Kasumi-1 (cell line): ENCODE measurements around the gene HAGH.

Source experiments
- DNase-seq, 2 experiments: peaks; one replicate each; lab custom pipeline; 2025; lab: John Stamatoyannopoulos, UW

Gene HAGH

DNA sequence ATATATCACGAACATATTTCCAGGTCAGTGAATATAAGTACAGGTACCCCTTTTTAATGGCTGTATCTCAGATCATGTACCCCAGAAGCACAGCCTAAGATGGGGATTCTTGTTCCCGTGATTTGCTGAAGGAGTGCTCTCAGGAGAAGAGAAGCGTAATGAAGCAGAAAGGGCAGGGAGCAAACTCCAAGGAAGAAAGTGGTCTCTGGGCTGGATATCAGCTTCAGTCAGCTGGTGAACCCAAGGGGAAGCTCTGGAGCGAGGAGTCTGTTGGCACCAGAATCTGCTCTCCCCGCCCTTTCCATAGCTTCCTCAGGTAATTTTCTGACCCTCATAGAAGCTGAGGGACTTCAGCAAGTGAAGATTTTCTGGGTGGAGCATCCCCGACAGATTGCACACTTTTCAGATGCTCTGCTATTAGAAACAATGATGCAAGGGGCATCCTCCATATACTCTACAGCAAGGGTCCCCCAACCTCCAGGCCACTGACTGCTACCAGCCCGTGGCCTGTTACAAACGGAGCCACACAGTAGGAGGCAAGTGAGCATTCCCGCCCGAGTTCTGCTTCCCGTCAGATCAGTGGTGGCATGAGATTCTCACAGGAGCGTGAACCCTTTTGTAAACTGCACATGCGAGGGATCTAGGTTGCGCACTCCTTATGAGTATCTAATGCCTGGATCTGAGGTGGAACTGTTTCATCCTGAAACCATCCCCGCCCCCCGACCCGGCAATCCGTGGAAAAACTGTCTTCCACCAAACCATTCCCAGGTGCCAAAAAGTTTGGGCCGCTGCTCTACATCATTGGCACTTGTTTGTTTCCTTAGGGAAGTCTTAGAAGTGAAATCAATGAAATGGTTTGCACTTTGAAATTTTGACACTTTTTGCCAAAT is 4.8 kb upstream of the HAGH start:
- no peak for DNase-seq

DNA sequence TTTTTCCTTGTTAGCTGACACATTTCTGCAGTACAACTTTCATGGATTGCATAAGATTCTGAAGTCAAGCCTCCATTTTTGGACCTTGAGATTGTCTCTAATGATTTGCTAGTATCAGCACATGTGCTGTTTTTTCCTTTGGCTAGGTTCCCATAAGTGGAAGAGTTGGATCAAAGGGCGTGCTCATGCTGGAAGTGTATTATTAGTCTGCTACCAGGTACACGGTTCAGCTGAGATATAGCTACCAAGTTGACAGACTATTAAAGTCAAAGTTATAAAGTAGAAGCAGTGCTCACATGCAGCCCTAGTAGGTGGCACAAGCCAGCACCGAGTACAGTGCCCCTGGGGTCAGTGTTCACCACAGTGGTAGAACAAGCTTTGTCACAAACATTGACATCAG is 3.6 kb upstream of the HAGH start:
- DNase-seq, result no peak

DNA sequence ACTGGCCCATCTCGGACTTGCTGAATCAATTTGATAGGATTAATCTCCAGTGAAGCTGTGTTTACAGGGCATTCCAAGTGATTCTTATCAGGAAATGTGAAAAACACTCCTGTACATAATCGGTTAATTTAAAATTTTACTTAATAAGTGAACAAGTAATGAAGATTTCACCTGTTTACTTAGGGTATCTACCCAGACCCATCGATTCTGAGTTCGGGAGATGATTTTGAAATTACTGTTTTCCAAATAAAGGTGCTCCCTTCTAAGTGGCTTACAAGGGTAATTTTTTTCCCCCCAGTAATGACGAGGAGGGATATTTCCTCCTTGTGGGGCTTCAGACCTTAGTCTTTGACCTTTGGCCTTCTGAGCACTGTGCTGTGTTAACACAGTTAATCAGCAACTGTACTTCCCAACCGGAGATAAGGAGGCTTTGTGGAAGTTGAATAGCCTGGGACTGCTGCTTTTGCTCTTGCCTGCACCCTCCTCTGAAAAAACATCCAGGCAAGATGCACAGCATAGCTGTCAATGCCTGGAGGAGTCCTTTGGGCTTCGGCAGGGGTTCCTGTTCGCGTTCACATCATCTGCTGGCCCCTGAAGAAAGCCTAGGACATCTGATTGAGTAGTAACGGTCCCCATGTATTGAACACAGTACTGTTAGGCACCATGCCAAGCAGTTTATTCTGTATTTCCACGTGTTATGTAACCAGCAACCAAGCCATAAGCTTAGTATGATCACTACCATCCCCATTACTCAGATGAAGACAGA is 2.2 kb upstream of the HAGH start:
- DNase-seq, result no peak

DNA sequence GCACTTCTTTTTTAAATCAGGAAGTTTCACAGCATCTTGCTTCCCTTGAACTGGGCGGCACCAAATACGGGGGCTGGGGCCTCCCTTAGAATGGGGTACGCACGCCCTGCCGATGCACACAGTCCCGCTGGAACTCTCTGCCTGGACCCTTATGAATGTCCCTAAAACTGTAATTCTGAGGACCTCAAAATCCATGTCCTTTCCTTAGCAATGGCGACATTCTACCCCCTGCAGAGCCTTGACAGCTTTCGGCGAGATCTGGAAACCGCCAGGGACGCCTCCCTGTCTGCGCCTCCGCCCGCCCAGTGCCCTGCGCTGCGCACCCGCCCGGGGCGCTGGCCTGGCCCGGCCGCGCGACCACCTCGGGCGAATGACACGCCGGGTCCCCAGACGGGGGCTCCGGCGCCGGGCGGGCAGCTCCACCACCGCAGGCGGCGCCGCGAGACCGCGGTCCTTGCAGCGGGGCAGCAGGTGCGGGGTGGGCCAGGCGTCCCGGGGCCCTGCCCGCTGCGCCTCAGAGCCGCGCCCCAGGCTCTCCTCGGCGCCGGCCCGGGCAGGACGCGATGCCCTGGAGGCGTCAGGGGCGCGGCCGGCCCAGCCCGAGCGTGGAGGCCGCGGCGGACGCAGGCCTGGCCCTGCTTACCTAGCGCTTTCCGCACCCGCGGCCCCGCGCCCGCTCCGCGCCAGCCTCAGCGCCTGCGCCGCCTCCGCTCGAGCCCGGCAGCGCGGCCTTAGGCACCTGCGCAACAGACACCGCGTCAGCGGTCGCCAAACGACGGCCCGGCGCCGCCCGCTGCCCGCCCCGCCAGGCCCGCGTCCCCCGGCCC is 548 bp downstream of the HAGH start:
- DNase-seq, result peak; percentile 8 to 36

GRCh38 chr16:1825381-1825863 is 1.2 kb downstream of the HAGH start:
- no peak for DNase-seq

GRCh38 chr16:1823821-1824220 is 2.8 kb downstream of the HAGH start:
- DNase-seq, result peak; percentile 50 to 52

GRCh38 chr16:1822801-1823200 is 3.8 kb downstream of the HAGH start:
- DNase-seq, result no peak

DNA sequence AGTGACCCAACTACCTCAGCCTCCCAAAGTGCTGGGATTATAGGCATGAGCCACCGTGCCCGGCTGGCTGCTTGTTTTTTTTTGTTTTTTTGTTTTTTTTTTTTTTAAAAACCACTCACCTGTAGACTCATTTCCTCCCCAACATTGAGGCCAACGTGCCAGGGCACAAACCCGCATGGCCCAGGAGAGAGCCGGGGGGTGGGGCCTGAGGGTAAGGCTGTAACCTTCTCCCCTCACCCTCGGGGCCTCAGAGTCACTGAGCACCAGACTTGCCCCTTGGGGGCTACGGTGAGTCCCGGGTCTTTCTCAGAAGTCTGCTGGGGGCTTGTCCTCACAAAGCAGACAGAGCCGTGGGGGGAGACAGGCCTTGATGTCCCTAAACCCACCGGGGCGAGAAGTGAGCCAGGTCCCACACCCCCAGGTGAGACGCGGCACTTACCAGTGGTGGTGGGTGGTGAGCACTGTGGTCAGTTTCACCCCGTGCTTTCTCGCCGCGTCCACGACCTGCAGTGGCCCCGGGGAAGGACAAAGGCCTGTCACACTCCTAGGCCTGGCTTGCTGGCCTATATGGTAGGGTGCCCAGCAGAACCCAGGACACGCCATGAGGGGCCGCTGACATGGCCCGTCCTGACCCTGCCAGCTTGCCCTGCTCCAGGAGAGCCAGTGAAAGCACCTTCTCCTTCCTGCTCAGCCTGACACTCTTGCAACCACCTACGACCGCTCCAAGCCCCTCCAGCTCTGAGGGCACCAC is 4.6 kb downstream of the HAGH start:
- no peak for DNase-seq

DNA sequence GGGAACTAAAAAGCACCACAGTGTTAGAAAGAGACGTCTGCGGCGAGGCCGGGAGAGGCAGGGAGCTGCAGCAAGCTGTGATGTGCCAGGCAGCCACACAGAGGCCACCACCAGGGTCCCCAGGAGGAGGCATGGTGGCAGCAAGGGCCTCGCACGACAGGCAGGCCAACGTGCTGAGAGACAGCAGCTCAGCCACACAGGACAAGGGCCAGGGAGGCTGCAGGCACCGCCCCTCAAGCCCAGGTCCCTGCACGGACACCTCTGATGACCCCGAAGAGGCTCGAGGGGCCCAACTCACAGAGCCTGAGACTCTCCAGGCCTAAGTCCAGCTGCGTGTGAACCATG is 5.7 kb downstream of the HAGH start:
- DNase-seq, result no peak

GRCh38 chr16:1820096-1820945 is 6.3 kb downstream of the HAGH start:
- no peak for DNase-seq

DNA sequence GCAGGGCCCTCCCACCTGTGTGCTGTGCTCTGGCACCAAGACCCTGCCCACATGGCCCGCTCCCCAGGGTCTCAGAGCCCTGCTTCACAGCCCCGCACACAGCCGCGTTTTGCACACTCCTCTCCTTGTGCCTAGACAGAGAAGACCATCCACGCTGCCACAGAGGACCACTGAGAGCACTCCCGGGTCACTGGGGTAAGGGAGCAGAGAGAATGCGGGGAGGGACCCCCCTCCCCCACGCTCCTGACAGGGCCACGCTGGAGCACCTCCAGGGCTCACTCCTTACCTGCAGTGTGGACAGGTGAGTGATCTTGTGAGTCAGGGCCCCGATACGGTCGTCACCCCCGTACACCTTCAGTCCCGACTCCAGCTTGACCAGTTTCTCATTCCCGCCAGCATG is 7.0 kb downstream of the HAGH start:
- DNase-seq, result no peak

DNA sequence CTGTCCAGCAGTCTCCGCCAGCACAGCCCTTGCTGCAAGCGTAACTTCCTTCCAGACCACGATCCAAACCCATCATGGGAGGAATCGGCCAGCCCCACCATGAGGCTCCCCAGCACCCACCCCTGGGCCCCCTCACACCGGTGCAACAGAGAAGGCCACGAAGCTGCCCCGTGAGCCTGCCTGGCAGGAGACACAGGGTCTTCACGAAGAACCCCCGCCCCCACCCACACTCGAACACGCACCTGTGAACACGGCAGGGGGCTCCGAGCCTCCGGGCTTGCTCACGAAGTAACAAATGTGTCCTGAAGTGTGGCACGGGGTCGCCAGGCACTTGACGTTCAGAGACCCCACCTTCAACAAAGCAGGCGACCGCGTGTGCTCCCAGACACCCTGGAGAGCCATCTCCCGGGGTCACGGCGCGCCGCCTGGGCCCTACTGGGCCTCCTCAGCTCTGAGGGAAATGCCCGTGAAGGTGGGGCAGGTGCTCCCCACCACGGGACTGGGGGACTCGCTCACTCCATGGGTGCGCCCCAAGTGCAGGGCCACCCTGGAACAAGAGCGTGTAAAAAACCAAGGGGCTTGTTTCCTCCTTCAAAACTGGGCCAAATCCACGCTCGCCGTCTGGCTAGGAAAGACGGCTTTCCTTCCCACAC is 7.6 kb downstream of the HAGH start:
- DNase-seq, result no peak

DNA sequence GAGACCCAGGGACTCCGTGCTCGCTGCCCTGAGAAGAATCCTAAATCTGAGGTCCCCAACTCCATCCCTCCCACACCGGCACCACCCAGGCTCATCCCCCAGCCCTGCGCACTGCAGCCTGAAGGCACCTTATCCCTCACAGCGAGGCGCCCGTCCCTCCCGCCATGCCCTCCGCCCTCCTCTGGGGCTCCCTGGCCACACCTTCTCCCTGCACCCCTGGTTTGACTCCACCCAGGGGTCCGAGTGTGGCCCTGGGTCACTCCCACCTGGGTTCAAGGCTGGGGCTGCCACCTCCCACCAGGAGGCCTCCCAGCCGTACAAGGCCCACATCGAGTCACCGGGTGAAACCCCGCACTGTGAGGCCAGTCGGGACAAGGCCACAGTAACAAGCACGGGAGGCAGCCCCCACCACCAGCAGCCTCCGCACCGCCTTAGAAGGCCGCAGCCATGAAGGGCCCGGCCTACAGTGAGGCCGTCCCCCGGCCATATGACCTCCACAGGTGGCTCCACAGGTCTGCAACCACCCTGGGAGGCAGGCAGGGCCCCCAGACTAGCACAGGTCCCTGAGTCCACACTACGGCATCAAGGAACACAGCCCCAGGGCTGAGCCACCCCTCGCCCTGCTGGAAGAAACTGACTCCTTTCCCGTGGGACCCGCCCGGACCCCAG is 8.3 kb downstream of the HAGH start:
- no peak for DNase-seq

- no peak for DNase-seq
These were observed 8.9 kb downstream of the HAGH start for GRCh38 chr16:1817716-1818115.

- no peak for DNase-seq
These were observed 9.4 kb downstream of the HAGH start for GRCh38 chr16:1817276-1817589.

GRCh38 chr16:1816396-1817275 is 10.0 kb downstream of the HAGH start:
- DNase-seq, result no peak

GRCh38 chr16:1815461-1815860 is 11.2 kb downstream of the HAGH start:
- DNase-seq, result no peak

- DNase-seq, result no peak
These were observed 13.9 kb downstream of the HAGH start for GRCh38 chr16:1812732-1813163.

DNA sequence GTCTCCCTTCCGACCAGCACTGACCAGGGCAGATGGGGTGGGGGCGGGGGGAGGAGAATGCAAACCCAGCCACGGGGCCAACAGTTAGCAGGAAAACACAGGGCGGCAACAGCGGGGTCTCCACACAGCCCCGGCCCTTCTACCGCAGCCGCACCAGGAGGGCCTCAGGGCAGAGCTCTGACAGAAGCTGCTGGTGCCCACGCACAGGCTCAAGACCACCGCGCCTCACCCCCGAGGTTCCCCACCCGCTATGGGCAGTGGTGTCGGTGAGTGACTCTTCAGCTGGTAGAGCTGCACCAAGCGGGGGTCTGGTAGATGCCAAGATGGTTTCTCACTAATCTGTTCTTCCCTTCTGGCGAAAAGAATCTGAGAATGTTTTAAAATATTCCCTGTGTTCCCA is 16.1 kb downstream of the HAGH start:
- DNase-seq, result no peak
